Fibroblast of villous mesenchyme (primary cell): Measurements from ENCODE around the gene ARG1. TPM values are rescaled to one million over a fixed set of nuclear protein-coding genes. Genes with fewer than 3 reads are reported as not detected.
"Not testable (repeated sequence)": the region's sequence is repeated elsewhere in the genome, so short reads cannot be mapped to it uniquely, and the experiment has no call there.

Experiments used
- DNase-seq: peaks from one replicate; pipeline ENCODE4 v3.0.0-alpha.2; 2010; ENCODE audit warnings: low read depth
- H3K4me3 ChIP-seq: 2 replicates; pipeline ENCODE4 v1.5.1; 2011; ENCODE audit warnings: low read depth, mild to moderate bottlenecking, low read length
- CTCF ChIP-seq: IDR thresholded peaks from 2 replicates; pipeline ENCODE4 v1.5.1; 2012; ENCODE audit warnings: low read depth, mild to moderate bottlenecking, low read length; ENCODE audit not compliant: insufficient read depth
- total RNA-seq: library from RNA; depleted of rRNA; stranded (reverse); fragments of >200 nt; gene quantifications from 2 replicates; pipeline ENCODE4 v1.2.3, GENCODE V29; 2012

The ARG1 gene
- not detected in 2 replicates for total RNA-seq

- no peak for TF ChIP-seq CTCF
- DNase-seq, result no peak
Measured at GRCh38 chr6:131572686-131573415, at the start of gene ARG1. Gene ARG1 (plus strand): TSS chr6:131573226. CDS start chr6:131573283, 57 bp downstream.

DNA sequence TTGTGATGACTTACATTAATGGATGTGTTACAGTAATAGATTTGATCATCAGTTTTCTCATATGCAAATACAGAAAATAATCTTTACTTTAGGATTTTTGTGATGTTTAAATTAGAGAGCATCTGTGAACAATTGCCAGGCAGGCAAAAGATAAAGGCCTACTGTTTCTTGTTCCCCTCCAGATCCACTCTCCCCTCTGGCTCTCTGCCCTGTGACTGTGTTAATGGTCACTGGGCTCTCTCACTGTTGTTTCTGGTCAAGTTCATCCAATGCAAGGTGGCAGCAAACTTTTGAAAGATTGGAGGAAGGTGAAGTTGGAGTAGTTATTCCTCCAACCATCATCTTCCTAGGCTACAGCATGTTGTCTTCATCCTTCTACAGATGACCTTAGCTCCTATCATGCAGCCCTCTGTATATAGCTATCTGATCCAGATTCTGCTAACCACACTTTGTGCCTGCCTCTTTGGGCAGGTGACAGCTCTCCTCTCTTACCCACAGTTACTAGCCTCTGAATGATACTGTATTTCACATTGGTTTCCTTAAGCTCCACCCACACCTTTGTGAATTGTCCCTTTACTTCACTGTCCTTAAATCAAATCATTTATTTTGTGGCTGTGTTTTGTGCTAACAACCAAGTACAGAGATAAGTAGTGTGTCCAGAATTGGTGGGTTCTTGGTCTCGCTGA is 48.9 kb upstream of the ARG1 start:
- H3K4me3 ChIP-seq, result no peak overlapping the region
- TF ChIP-seq CTCF, result no peak
- no peak for DNase-seq

More at GRCh38 chr6:131572686-131573415, at the start of gene ARG1:
- H3K4me3 ChIP-seq, result no peak within 1 kb of the TSS

GRCh38 chr6:131524695-131525336 is 48.2 kb upstream of the ARG1 start:
- no peak for DNase-seq
- no peak for TF ChIP-seq CTCF
- H3K4me3 ChIP-seq, result no peak overlapping the region

DNA sequence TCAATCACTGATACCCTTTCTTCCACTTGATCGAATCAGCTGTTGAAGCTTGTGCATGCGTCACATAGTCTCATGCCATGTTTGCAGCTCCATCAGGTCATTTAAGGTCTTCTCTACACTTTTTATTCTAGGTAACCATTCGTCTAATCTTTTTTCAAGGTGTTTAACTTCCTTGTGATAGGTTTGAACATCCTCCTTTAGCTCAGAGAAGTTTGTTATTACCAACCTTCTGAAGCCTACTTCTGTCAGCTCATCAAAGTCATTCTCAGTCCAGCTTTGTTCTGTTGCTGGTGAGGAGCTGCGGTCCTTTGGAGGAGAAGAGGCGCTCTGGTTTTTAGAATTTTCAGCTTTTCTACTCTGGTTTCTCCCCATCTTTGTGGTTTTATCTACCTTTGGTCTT is 42.1 kb upstream of the ARG1 start:
- DNase-seq, H3K4me3 ChIP-seq: not testable (repeated sequence)

DNA sequence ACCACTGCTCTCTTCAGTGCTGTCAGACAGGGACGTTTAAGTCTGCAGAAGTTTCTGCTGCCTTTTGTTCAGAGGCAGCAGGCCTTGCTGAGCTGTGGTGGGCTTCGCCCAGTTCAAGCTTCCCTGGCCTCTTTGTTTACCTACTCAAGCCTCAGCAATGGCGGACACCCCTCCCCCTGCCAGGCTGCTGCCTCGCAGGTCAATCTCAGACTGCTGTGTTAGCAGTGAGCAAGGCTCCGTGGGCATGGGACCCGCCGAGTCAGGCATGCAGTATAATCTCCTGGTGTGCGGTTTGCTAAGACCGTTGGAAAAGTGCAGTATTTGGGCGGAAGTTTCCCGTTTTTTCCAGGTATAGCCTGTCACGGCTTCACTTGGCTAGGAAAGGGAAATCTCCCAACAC is 41.3 kb upstream of the ARG1 start:
- H3K4me3 ChIP-seq, result not testable (repeated sequence)

DNA sequence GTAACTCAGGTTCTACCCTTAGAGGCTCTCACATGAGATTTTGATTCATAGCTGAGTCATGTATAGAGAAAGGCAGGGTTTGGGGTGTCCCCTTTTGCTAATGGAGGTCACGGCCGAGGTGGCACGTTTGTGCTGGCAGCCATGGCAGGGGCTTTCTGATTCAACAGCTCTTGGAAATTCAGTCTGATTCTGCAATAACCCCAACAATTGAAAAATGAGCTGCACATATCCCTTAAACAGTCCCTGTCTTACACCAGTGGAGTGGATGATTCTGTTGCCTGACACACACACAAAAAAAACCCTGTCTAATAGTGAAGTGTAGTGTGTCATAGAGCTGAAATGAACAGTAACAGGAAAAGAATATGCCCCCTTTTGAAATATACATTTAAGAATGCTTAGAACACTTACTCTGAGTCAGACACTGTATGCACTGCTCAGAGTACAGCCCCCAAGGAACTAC is 40.4 kb upstream of the ARG1 start:
- H3K4me3 ChIP-seq, result no peak overlapping the region
- no peak for TF ChIP-seq CTCF
- DNase-seq, result no peak

More for the DNA sequence above, 41.3 kb upstream of the ARG1 start:
- DNase-seq, result not testable (repeated sequence)

DNA sequence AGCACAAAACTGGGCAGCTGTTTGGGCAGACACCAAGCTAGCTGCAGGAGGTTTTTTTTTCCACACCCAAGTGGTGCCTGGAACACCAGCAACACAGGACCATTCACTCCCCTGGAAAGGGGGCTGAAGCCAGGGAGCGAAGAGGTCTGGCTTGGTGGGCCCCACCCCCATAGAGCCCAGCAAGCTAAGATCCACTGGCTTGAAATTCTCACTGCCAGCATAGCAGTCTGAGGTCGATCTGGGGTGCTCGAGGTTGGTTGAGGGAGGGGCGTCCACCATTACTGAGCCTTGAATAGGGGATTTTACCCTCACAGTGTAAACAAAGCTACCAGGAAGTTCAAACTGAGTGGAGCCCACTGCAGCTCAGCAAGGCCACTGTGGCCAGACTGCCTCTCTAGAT is 34.4 kb upstream of the ARG1 start:
- H3K4me3 ChIP-seq, DNase-seq: not testable (repeated sequence)

GRCh38 chr6:131545317-131545716 is 27.7 kb upstream of the ARG1 start:
- no peak overlapping the region for H3K4me3 ChIP-seq
- no peak for DNase-seq
- no peak for TF ChIP-seq CTCF
